Skeletal muscle tissue (tissue), 4 donors: ENCODE data around the gene NOTCH1. TPM values are rescaled to one million over a fixed set of nuclear protein-coding genes. Genes with fewer than 3 reads are reported as not detected.
A peak's percentile ranks its signal among the peaks of the same experiment; 100 is the strongest.

ENCODE experiments used
- H3K27ac ChIP-seq: one replicate; pipeline ENCODE4 v1.7.0; 2013; ENCODE audit warnings: mild to moderate bottlenecking, low read depth, low read length, inconsistent platforms
- H3K27me3 ChIP-seq, 3 donors: one replicate each; pipeline ENCODE4 v1.7.0; 2013; ENCODE audit warnings: low read length in 3 of 3; ENCODE audit not compliant: control insufficient read depth in 3 of 3, insufficient read depth in 3 of 3
- H3K36me3 ChIP-seq, 3 donors: one replicate each; pipeline ENCODE4 v1.7.0; 2013; ENCODE audit warnings: low read length in 3 of 3; ENCODE audit not compliant: control insufficient read depth in 3 of 3, insufficient read depth in 3 of 3
- H3K4me1 ChIP-seq, 3 donors: one replicate each; pipeline ENCODE4 v1.7.0; 2013; ENCODE audit warnings: low read length in 3 of 3, mild to moderate bottlenecking in 3 of 3; ENCODE audit not compliant: control insufficient read depth in 3 of 3, insufficient read depth in 3 of 3
- H3K4me3 ChIP-seq, 3 donors: one replicate each; pipeline ENCODE4 v1.7.0; 2013; ENCODE audit warnings: low read length in 3 of 3
- H3K9ac ChIP-seq, 3 donors: one replicate each; pipeline ENCODE4 v1.7.0; 2013; ENCODE audit warnings: low read length in 3 of 3, mild to moderate bottlenecking in 3 of 3, moderate library complexity in 2 of 3, low read depth in 1 of 3
- H3K9me3 ChIP-seq, 3 donors: one replicate each; pipeline ENCODE4 v1.7.0; 2013; ENCODE audit warnings: low read length in 3 of 3; ENCODE audit not compliant: control insufficient read depth in 3 of 3
- total RNA-seq: library from RNA; depleted of rRNA; stranded (reverse); fragments of >200 nt; gene quantifications from one replicate; pipeline ENCODE4 v1.2.3, GENCODE V29; 2014
- donor health status: Osteomylitis.

Gene NOTCH1
- total RNA-seq, 1 donor from 2014 or later = 69.4 TPM

- Histone ChIP-seq H3K36me3 (peaks cover 0 to 5% (median 2%) of the 10 kb centered on the region in 3 donors), H3K9me3 (no peaks in the 10 kb centered on the region), H3K9ac (peak overlapping the region in 1 of 3 donors; percentile 38), H3K4me3 (no peak overlapping the region), H3K4me1 (peaks cover 39 to 85% (median 76%) of the 10 kb centered on the region in 3 donors), H3K27ac (no peak overlapping the region), H3K27me3 (peaks cover 0 to 6% (median 4%) of the 10 kb centered on the region in 3 donors)
Measured at GRCh38 chr9:136527131-136527530, 18.7 kb downstream of the NOTCH1 start.

GRCh38 chr9:136526625-136527066 is 19.2 kb downstream of the NOTCH1 start:
- Histone ChIP-seq H3K4me1 (peaks cover 39 to 80% (median 73%) of the 10 kb centered on the region in 3 donors), H3K27me3 (peaks cover 0 to 6% (median 4%) of the 10 kb centered on the region in 3 donors), H3K27ac (peak overlapping the region; percentile 23), H3K9ac (peak overlapping the region in 1 of 3 donors; percentile 50), H3K36me3 (peaks cover 0 to 5% (median 2%) of the 10 kb centered on the region in 3 donors), H3K9me3 (no peaks in the 10 kb centered on the region), H3K4me3 (peak overlapping the region in 1 of 3 donors; percentile 22)

- Histone ChIP-seq H3K4me3 (peak overlapping the region in 1 of 3 donors; percentile 22), H3K27ac (peak overlapping the region; percentile 23)
Measured at GRCh38 chr9:136525841-136526499, 19.9 kb downstream of the NOTCH1 start.

GRCh38 chr9:136525207-136525606 is 20.6 kb downstream of the NOTCH1 start:
- Histone ChIP-seq H3K4me1 (peaks cover 36 to 67% (median 64%) of the 10 kb centered on the region in 3 donors), H3K9ac (peak overlapping the region in 1 of 3 donors; percentile 33), H3K27me3 (peaks cover 0 to 4% (median 3%) of the 10 kb centered on the region in 3 donors), H3K36me3 (peaks cover 0 to 5% (median 2%) of the 10 kb centered on the region in 3 donors), H3K27ac (peak overlapping the region; percentile 23), H3K9me3 (no peaks in the 10 kb centered on the region), H3K4me3 (peak overlapping the region in 1 of 3 donors; percentile 13)

More at GRCh38 chr9:136525841-136526499, 19.9 kb downstream of the NOTCH1 start:
- H3K27me3 ChIP-seq = peaks cover 0 to 4% (median 4%) of the 10 kb centered on the region in 3 donors
- no peaks in the 10 kb centered on the region for H3K9me3 ChIP-seq
- peaks cover 36 to 74% (median 70%) of the 10 kb centered on the region in 3 donors for H3K4me1 ChIP-seq
- H3K9ac ChIP-seq = peak overlapping the region in 2 of 3 donors; percentile 45 to 50
- peaks cover 0 to 5% (median 2%) of the 10 kb centered on the region in 3 donors for H3K36me3 ChIP-seq

DNA sequence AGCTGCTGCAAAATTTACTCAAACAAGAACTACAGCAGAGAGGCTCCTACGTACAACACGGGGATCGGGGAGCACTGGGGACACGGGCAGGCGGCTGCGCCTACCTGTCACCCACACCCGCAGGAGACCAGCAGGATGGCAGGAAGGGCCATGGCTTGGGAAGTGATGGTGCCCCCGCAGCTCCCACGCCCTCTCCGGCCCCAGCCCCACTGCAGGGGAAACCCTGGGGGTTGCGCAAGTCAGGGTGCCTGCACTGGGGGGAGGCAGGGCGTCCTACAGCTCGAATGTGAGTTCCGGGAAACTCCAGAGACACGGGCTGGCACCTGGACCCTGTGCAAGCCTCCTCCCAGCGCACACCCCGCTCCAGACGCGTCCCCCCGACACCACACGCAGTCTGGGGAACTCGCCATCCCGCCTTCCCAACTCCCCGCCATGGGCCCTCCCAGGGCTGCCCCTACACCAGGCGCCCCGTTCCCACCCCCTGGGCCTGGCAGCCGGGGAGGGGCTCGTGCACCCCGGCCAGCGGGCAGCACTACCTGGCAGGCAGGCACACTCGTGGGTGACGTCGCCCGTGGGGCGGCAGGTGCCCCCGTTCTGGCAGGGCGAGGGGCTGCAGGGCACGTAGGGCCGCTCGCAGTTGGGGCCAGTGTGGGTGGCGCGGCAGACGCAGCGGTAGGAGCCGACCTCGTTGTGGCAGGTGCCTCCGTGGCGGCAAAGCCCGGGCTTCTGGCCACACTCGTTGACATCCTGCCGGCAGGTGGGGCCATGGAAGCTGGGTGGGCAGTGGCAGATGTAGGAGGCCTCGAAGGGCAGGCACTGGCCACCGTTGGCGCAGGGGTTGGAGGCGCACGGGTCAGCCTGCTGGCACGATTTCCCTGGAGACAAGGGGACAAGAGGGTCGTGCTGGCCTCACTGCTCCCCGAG is 23.3 kb downstream of the NOTCH1 start:
- Histone ChIP-seq H3K27me3 (no peaks in the 10 kb centered on the region), H3K4me1 (peaks cover 23 to 48% (median 45%) of the 10 kb centered on the region in 3 donors), H3K9me3 (no peaks in the 10 kb centered on the region), H3K36me3 (peaks cover 14 to 20% (median 15%) of the 10 kb centered on the region in 3 donors), H3K27ac (no peak overlapping the region), H3K9ac (peak overlapping the region in 1 of 3 donors; percentile 16), H3K4me3 (no peak overlapping the region)

- no peak overlapping the region for H3K27ac ChIP-seq
- H3K27me3 ChIP-seq = no peaks in the 10 kb centered on the region
- peaks cover 16 to 24% (median 20%) of the 10 kb centered on the region in 3 donors for H3K36me3 ChIP-seq
- no peak overlapping the region for H3K9ac ChIP-seq
- peaks cover 17 to 37% (median 34%) of the 10 kb centered on the region in 3 donors for H3K4me1 ChIP-seq
- no peak overlapping the region for H3K4me3 ChIP-seq
- H3K9me3 ChIP-seq = no peaks in the 10 kb centered on the region
Measured at GRCh38 chr9:136521537-136521936, 24.3 kb downstream of the NOTCH1 start.

DNA sequence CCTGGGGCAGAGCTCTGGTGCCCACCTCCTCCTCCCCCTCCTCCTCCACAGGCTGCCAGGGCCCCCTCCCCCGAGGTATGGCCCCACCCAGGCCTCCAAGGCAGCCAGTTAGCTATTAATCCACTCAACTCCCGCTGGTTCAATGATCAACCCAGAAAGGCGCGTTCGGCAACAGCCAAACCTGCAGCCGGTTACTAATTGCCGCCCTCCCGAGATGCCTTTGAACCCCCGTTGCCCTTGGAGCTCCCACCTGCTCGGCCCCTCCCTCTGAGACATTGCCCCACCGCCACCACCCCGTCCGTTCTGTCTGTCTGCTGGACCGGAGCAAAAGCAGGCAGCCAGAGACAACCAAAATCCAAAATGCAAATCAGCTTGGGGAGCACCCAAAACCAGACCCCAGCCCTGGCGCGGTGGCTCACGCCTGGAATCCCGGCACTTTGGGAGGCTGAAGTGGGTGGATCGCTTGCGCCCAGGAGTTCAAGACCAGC is 25.8 kb downstream of the NOTCH1 start:
- H3K27ac ChIP-seq = no peak overlapping the region
- no peaks in the 10 kb centered on the region for H3K9me3 ChIP-seq
- H3K36me3 ChIP-seq = peaks cover 16 to 24% (median 22%) of the 10 kb centered on the region in 3 donors
- peaks cover 4 to 23% (median 20%) of the 10 kb centered on the region in 3 donors for H3K4me1 ChIP-seq
- H3K4me3 ChIP-seq = no peak overlapping the region
- H3K27me3 ChIP-seq = no peaks in the 10 kb centered on the region
- no peak overlapping the region for H3K9ac ChIP-seq

- Histone ChIP-seq H3K36me3 (peaks cover 22 to 28% (median 27%) of the 10 kb centered on the region in 3 donors), H3K27me3 (no peaks in the 10 kb centered on the region), H3K9ac (no peak overlapping the region), H3K9me3 (no peaks in the 10 kb centered on the region), H3K27ac (no peak overlapping the region), H3K4me1 (peaks cover 0 to 18% (median 16%) of the 10 kb centered on the region in 3 donors), H3K4me3 (no peak overlapping the region)
Measured at GRCh38 chr9:136519263-136520052, 26.4 kb downstream of the NOTCH1 start.

- Histone ChIP-seq H3K9me3 (no peaks in the 10 kb centered on the region), H3K4me1 (peaks cover 0 to 10% (median 8%) of the 10 kb centered on the region in 3 donors), H3K27me3 (no peaks in the 10 kb centered on the region), H3K4me3 (no peak overlapping the region), H3K36me3 (peaks cover 28 to 33% (median 33%) of the 10 kb centered on the region in 3 donors), H3K9ac (no peak overlapping the region), H3K27ac (no peak overlapping the region)
Measured at GRCh38 chr9:136518623-136519022, 27.2 kb downstream of the NOTCH1 start.
